Panc1 (cell line): Measurements from ENCODE around the gene WASF3. TPM values are rescaled to one million over a fixed set of nuclear protein-coding genes. Genes with fewer than 3 reads are reported as not detected.
A peak's percentile ranks its signal among the peaks of the same experiment; 100 is the strongest.

Source experiments
- ATAC-seq: fragments of 200-7000 bp; cut with Tn5 transposase; 2 replicates; pipeline ENCODE4 v1.9.1; 2020; ENCODE audit warnings: mild to moderate bottlenecking, moderate library complexity
- BruUV-seq: library from RNA; stranded (reverse); fragments of 400-500 nt; replicated peaks from 2 replicates; lab custom pipeline; 2021; lab: Mats Ljungman, UMichigan
- CTCF ChIA-PET: fragments of 300-600 bp; sonication (Branson Sonifier 250); formaldehyde crosslinking; loops from one replicate; lab custom pipeline; 2022; ENCODE audit warnings: antibody characterized with exemption; lab: Charles Lee
- POLR2A ChIA-PET: fragments of 300-600 bp; sonication (Branson Sonifier 250); formaldehyde crosslinking; loops from one replicate; lab custom pipeline; 2022; ENCODE audit warnings: antibody characterized with exemption; lab: Charles Lee
- DNase-seq: peaks from one replicate; pipeline ENCODE4 v3.0.0-alpha.2; 2010; ENCODE audit warnings: low read depth, low spot score
- H3K27ac ChIP-seq: 2 replicates; pipeline ENCODE4 v1.5.1; 2011; ENCODE audit warnings: mild to moderate bottlenecking, low read length, inconsistent platforms
- H3K27me3 ChIP-seq: fragments of 200-500 bp; sonication (Bioruptor generic); 2 replicates; pipeline ENCODE4 v1.6.0; 2014; ENCODE audit warnings: low read length, inconsistent platforms; ENCODE audit not compliant: control insufficient read depth, insufficient read depth
- H3K36me3 ChIP-seq: fragments of 200-500 bp; sonication (Bioruptor generic); 2 replicates; pipeline ENCODE4 v1.5.1; 2014; ENCODE audit warnings: inconsistent platforms, mild to moderate bottlenecking, low read length, moderate library complexity; ENCODE audit not compliant: control insufficient read depth, insufficient read depth
- H3K4me1 ChIP-seq: 2 replicates; pipeline ENCODE4 v1.5.1; 2011; ENCODE audit warnings: inconsistent platforms, mild to moderate bottlenecking, low read length, moderate library complexity; ENCODE audit not compliant: control insufficient read depth, insufficient read depth
- H3K4me3 ChIP-seq, 2 experiments: 2 replicates each; pipeline ENCODE4 v1.5.1; 2011 to 2012; ENCODE audit warnings: low read depth in 2 of 2, low read length in 2 of 2, mild to moderate bottlenecking in 2 of 2, inconsistent platforms in 1 of 2, moderate library complexity in 1 of 2
- H3K9me3 ChIP-seq: fragments of 200-500 bp; sonication (Bioruptor generic); 2 replicates; pipeline ENCODE4 v1.5.1; 2014; ENCODE audit warnings: low read depth, mild to moderate bottlenecking, inconsistent platforms, low read length, moderate library complexity; ENCODE audit not compliant: control insufficient read depth, insufficient read depth
- CTCF ChIP-seq: fragments of 450-650 bp; IDR thresholded peaks from 2 replicates; pipeline ENCODE4 v1.5.1; 2017; ENCODE audit warnings: mild to moderate bottlenecking
- POLR2AphosphoS5 ChIP-seq: IDR thresholded peaks from 2 replicates; pipeline ENCODE4 v1.6.1; 2012; ENCODE audit warnings: mild to moderate bottlenecking, low read depth, low read length, moderate library complexity
- REST ChIP-seq, 2 experiments: IDR thresholded peaks; 2 replicates each; pipeline ENCODE4 v1.6.1; 2011 to 2012; ENCODE audit warnings: low read depth in 2 of 2, control low read depth in 1 of 2, low read length in 1 of 2, mild to moderate bottlenecking in 1 of 2, moderate library complexity in 1 of 2; ENCODE audit not compliant: insufficient read depth in 1 of 2
- SIN3A ChIP-seq: IDR thresholded peaks from 2 replicates; pipeline ENCODE4 v1.6.1; 2012; ENCODE audit warnings: low read depth, mild to moderate bottlenecking, low read length, moderate library complexity, borderline replicate concordance; ENCODE audit not compliant: insufficient read depth
- TCF7L2 ChIP-seq: IDR thresholded peaks from 2 replicates; pipeline ENCODE4 v1.6.1; 2011; ENCODE audit warnings: mild to moderate bottlenecking, low read depth, low read length, inconsistent platforms
- in situ Hi-C: cut with HindIII; loops from 2 replicates; pipeline ENCODE4 v1.10.0; 2016; ENCODE audit warnings: low sequenced_read_pairs, low pct_unique_long_range_greater_than_20kb
- intact Hi-C: fragments of 100-400 bp; cut with micrococcal nuclease; formaldehyde crosslinking; loops from one replicate; pipeline ENCODE4 v1.10.0; 2022; ENCODE audit not compliant: unreplicated experiment
- total RNA-seq: library from RNA; stranded (reverse); gene quantifications from one replicate; pipeline ENCODE4 v1.2.1, GENCODE V29; 2021; ENCODE audit not compliant: unreplicated experiment

Gene WASF3
- total RNA-seq, 1 experiment from 2014 or later = 20.2 TPM

GRCh38 chr13:26529441-26529840 is 28.0 kb upstream of the WASF3 start:
- Histone ChIP-seq H3K36me3 (no peaks in the 10 kb centered on the region), H3K27ac (no peak overlapping the region), H3K9me3 (no peaks in the 10 kb centered on the region), H3K4me1 (no peaks in the 10 kb centered on the region), H3K4me3 (no peak overlapping the region), H3K27me3 (no peaks in the 10 kb centered on the region; the same call in 1 of the 2 replicates)
- intact Hi-C loops = no loop called here
- ChIA-PET CTCF (no interaction called here), POLR2A (no interaction called here)
- TF ChIP-seq REST (IDR thresholded peaks at IDR 0.05; ENCODE audit: insufficient read depth in 1 of 2, low read depth in 2 of 2, low read length in 1 of 2) (peak; percentile 83 to 87), SIN3A (no peak), TCF7L2 (no peak), CTCF (no peak)
- no TSS peak for BruUV-seq
- no peak for DNase-seq
- ATAC-seq = no peak
- in situ Hi-C loops = no loop called here

- no peak overlapping the region for H3K4me3 ChIP-seq
- ChIA-PET POLR2A (no interaction called here), CTCF (no interaction called here)
- BruUV-seq = no TSS peak
- TF ChIP-seq POLR2AphosphoS5 = no peak
- TF ChIP-seq REST (IDR thresholded peaks at IDR 0.05; ENCODE audit: insufficient read depth in 1 of 2, low read depth in 2 of 2, low read length in 1 of 2) = no peak
- TF ChIP-seq SIN3A = no peak
- no peak for ATAC-seq
- no peak for DNase-seq
- H3K9me3 ChIP-seq = no peaks in the 10 kb centered on the region
- no peak overlapping the region for H3K27ac ChIP-seq
- in situ Hi-C loops (no loop called here), intact Hi-C loops (no loop called here)
- H3K4me1 ChIP-seq = no peaks in the 10 kb centered on the region
- no peaks in the 10 kb centered on the region for H3K36me3 ChIP-seq
- H3K27me3 ChIP-seq = no peaks in the 10 kb centered on the region; the same call in 1 of the 2 replicates
Measured at GRCh38 chr13:26531742-26532141, 25.7 kb upstream of the WASF3 start.
